Measurements from ENCODE around the gene KIAA0825. TPM values are rescaled to one million over a fixed set of nuclear protein-coding genes. Genes with fewer than 3 reads are reported as not detected.
"Not testable (repeated sequence)": the region's sequence is repeated elsewhere in the genome, so short reads cannot be mapped to it uniquely, and the experiment has no call there.

The KIAA0825 gene
- polyA plus RNA-seq, 1 of the 3 experiments (the other 2 are of a cell fraction) = 0.61 TPM

DNA sequence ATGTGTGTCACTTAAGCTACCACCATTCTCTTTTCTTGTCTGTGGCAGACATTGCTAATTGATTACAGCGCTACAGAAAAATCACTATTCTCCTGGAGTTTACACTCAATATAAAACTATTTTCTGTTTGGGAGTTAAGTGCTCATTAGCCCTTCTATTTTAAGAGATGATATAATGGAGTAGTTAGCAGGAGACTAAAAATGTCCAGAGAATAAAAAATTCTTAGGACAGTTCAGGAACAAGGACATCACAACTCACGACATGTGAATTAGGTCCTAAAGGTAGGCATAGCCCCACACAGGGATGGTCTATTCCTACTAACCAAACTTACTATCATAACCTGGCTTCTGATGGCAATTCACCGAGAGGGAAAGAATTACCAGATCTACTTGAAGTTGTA, 258.5 kb downstream of the KIAA0825 start:
- POLR2A ChIA-PET = no interaction called here
- H3K9ac ChIP-seq = no peak overlapping the region
- H3K79me2 ChIP-seq (ENCODE audit: insufficient read depth) = no peaks in the 10 kb centered on the region
- no peaks in the 10 kb centered on the region for H4K20me1 ChIP-seq (ENCODE audit: insufficient read depth)
- no peaks in the 10 kb centered on the region for H3F3A ChIP-seq (replicated peaks; ENCODE audit: insufficient read depth)
- no peaks in the 10 kb centered on the region for H3K27me3 ChIP-seq (ENCODE audit: insufficient read depth)
- H3K9me3 ChIP-seq = no peaks in the 10 kb centered on the region
- no peak for DNase-seq
- WGBS (ENCODE audit: low lambda C conversion rate) = 99% methylated on average over 3 of the region's 3 CpGs
- H3K4me2 ChIP-seq = no peak overlapping the region
- peaks cover 0 to 2% of the 10 kb centered on the region in 2 experiments; a peak in 2 of 4 replicates for H3K4me1 ChIP-seq (ENCODE audit: control insufficient read depth in 1 of 2, insufficient read depth in 2 of 2, low read depth in 1 of 2, low read length in 1 of 2)
- no peak overlapping the region for H3K27ac ChIP-seq (ENCODE audit: low read depth in 2 of 2, low read length in 1 of 2)
- CTCF ChIA-PET = no interaction called here
- no peak overlapping the region for H2AFZ ChIP-seq (ENCODE audit: low read depth)
- 0 out of 2 replicates have a peak, but pooled peaks cover 3% of the 10 kb centered on the region for H3K9me2 ChIP-seq
- TF ChIP-seq, protein P1, sequence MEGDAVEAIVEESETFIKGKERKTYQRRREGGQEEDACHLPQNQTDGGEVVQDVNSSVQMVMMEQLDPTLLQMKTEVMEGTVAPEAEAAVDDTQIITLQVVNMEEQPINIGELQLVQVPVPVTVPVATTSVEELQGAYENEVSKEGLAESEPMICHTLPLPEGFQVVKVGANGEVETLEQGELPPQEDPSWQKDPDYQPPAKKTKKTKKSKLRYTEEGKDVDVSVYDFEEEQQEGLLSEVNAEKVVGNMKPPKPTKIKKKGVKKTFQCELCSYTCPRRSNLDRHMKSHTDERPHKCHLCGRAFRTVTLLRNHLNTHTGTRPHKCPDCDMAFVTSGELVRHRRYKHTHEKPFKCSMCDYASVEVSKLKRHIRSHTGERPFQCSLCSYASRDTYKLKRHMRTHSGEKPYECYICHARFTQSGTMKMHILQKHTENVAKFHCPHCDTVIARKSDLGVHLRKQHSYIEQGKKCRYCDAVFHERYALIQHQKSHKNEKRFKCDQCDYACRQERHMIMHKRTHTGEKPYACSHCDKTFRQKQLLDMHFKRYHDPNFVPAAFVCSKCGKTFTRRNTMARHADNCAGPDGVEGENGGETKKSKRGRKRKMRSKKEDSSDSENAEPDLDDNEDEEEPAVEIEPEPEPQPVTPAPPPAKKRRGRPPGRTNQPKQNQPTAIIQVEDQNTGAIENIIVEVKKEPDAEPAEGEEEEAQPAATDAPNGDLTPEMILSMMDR (IDR thresholded peaks at IDR 0.05) = no peak
- no peak for TF ChIP-seq FOXM1 (IDR thresholded peaks at IDR 0.05; ENCODE audit: low read depth)
- TF ChIP-seq, protein P2, sequence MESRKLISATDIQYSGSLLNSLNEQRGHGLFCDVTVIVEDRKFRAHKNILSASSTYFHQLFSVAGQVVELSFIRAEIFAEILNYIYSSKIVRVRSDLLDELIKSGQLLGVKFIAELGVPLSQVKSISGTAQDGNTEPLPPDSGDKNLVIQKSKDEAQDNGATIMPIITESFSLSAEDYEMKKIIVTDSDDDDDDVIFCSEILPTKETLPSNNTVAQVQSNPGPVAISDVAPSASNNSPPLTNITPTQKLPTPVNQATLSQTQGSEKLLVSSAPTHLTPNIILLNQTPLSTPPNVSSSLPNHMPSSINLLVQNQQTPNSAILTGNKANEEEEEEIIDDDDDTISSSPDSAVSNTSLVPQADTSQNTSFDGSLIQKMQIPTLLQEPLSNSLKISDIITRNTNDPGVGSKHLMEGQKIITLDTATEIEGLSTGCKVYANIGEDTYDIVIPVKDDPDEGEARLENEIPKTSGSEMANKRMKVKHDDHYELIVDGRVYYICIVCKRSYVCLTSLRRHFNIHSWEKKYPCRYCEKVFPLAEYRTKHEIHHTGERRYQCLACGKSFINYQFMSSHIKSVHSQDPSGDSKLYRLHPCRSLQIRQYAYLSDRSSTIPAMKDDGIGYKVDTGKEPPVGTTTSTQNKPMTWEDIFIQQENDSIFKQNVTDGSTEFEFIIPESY (IDR thresholded peaks at IDR 0.05; ENCODE audit: borderline replicate concordance, low read depth) = no peak
- H3K36me3 ChIP-seq (replicated peaks in 1 of 2; ENCODE audit: control insufficient read depth in 1 of 2, insufficient read depth in 2 of 2, low read length in 1 of 2) = no peaks in the 10 kb centered on the region
- H3K4me3 ChIP-seq (ENCODE audit: low read depth in 2 of 2, low read length in 1 of 2) = no peak overlapping the region

DNA sequence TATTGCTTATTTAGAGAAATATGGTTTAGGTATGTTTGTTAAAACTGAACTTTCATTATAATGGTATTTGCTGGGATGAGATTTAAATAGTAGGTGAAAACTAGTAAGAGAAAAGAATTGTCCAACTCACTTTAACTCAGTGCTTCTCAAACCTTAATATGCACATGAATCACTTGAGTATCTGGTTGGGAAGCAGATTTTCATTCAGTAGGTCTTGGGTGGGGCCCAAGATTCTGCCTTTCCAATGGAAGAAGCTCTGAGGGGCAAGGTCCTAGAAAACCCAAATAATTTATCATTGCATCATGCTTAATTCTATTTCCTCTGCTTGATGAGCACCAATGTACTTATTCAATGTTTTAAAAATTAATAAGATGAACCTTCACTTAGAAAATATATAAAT, 262.6 kb downstream of the KIAA0825 start:
- Histone ChIP-seq H3K9ac (no peak overlapping the region), H3K9me3 (no peaks in the 10 kb centered on the region), H2AFZ (ENCODE audit: low read depth) (no peak overlapping the region), H3F3A (replicated peaks; ENCODE audit: insufficient read depth) (no peaks in the 10 kb centered on the region), H3K27me3 (ENCODE audit: insufficient read depth) (no peaks in the 10 kb centered on the region), H3K9me2 (0 out of 2 replicates have a peak, but pooled peaks cover 3% of the 10 kb centered on the region), H3K4me1 (ENCODE audit: control insufficient read depth in 1 of 2, insufficient read depth in 2 of 2, low read depth in 1 of 2, low read length in 1 of 2) (no peaks in the 10 kb centered on the region), H3K79me2 (ENCODE audit: insufficient read depth) (no peaks in the 10 kb centered on the region), H3K4me3 (ENCODE audit: low read depth in 2 of 2, low read length in 1 of 2) (no peak overlapping the region), H3K36me3 (replicated peaks in 1 of 2; ENCODE audit: control insufficient read depth in 1 of 2, insufficient read depth in 2 of 2, low read length in 1 of 2) (no peaks in the 10 kb centered on the region), H3K4me2 (no peak overlapping the region), H4K20me1 (ENCODE audit: insufficient read depth) (no peaks in the 10 kb centered on the region), H3K27ac (ENCODE audit: low read depth in 2 of 2, low read length in 1 of 2) (no peak overlapping the region)
- ChIA-PET POLR2A (no interaction called here), CTCF (interaction anchor here (0.6 kb wide), 1 partner anchor 1308 kb away, joined by 3 read pairs; no protein-coding TSS in a partner anchor)
- no peak for DNase-seq
- TF ChIP-seq GABPA (IDR thresholded peaks at IDR 0.05; ENCODE audit: low read depth) (no peak), FOXJ3 (CRISPR knock-in tag; IDR thresholded peaks at IDR 0.05) (no peak)
- TF ChIP-seq, protein P3, sequence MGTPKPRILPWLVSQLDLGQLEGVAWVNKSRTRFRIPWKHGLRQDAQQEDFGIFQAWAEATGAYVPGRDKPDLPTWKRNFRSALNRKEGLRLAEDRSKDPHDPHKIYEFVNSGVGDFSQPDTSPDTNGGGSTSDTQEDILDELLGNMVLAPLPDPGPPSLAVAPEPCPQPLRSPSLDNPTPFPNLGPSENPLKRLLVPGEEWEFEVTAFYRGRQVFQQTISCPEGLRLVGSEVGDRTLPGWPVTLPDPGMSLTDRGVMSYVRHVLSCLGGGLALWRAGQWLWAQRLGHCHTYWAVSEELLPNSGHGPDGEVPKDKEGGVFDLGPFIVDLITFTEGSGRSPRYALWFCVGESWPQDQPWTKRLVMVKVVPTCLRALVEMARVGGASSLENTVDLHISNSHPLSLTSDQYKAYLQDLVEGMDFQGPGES (IDR thresholded peaks at IDR 0.05; ENCODE audit: low read depth, low read length) = no peak

DNA sequence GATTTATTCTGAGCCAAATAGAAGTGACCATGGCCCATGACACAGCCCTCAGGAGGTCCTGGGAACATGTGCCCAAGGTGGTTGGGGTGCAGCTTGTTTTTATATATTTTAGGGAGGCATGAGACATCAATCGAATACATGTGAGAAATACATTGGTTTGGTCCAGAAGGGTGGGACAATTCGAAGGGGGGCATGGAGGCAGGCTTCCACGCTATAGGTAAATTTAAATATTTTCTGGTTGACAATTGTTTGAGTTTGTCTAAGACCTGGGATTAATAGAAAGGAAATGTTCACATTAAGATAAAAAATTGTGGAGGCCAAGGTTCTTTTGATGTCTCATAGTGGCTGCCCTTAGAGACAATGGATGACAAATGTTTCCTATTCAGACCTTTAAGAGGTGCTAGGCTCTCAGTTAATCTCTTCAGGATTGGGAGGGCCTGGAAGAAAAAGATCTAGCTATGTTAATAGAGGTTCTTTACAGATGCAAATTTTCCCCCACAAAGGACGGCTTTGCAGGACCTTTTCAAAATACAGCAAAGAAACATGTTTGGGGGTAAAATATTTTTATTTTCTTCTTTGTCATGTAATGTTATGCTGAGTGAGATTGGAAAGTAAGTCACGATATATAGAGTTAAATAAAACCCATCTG, 263.4 kb downstream of the KIAA0825 start:
- POLR2A ChIA-PET = not testable (repeated sequence)
- 78% methylated on average over 5 of the region's 5 CpGs for WGBS (ENCODE audit: low lambda C conversion rate)

More for the DNA sequence above, 263.4 kb downstream of the KIAA0825 start:
- DNase-seq; H4K20me1 ChIP-seq (ENCODE audit: insufficient read depth); H3K9ac ChIP-seq; H3K4me2 ChIP-seq; H3K79me2 ChIP-seq (ENCODE audit: insufficient read depth); H3K4me1 ChIP-seq (ENCODE audit: control insufficient read depth in 1 of 2, insufficient read depth in 2 of 2, low read depth in 1 of 2, low read length in 1 of 2); H3K4me3 ChIP-seq (ENCODE audit: low read depth in 2 of 2, low read length in 1 of 2); H3K27me3 ChIP-seq (ENCODE audit: insufficient read depth); H3K27ac ChIP-seq (ENCODE audit: low read depth in 2 of 2, low read length in 1 of 2); H2AFZ ChIP-seq (ENCODE audit: low read depth); H3K9me3 ChIP-seq; H3F3A ChIP-seq (replicated peaks; ENCODE audit: insufficient read depth); CTCF ChIA-PET; H3K9me2 ChIP-seq; H3K36me3 ChIP-seq (replicated peaks in 1 of 2; ENCODE audit: control insufficient read depth in 1 of 2, insufficient read depth in 2 of 2, low read length in 1 of 2): not testable (repeated sequence)
